ENCODE results near the gene SMCO2.
"Not testable (repeated sequence)": the region's sequence is repeated elsewhere in the genome, so short reads cannot be mapped to it uniquely, and the experiment has no call there.

Gene SMCO2

GRCh38 chr12:27534060-27534764 lies 87.7 kb downstream of the SMCO2 start:
- H3K4me1 ChIP-seq (ENCODE audit: control insufficient read depth in 1 of 2, insufficient read depth in 2 of 2, low read length in 2 of 2), result peaks cover 2 to 15% of the 10 kb centered on the region in 2 donors
- H3K36me3 ChIP-seq (ENCODE audit: control insufficient read depth in 1 of 2, insufficient read depth in 2 of 2, low read length in 2 of 2), result peaks cover 0 to 3% of the 10 kb centered on the region in 2 donors
- no peak overlapping the region for H3K4me3 ChIP-seq (ENCODE audit: low read depth in 1 of 2, low read length in 2 of 2)
- H3K9ac ChIP-seq (ENCODE audit: low read depth in 1 of 2, low read length in 2 of 2), result no peak overlapping the region
- no peaks in the 10 kb centered on the region for H3K27me3 ChIP-seq (ENCODE audit: control insufficient read depth in 1 of 2, insufficient read depth in 2 of 2, low read length in 2 of 2)
- no peaks in the 10 kb centered on the region for H3K9me3 ChIP-seq (ENCODE audit: control insufficient read depth in 1 of 2, low read length in 2 of 2)
- no peak overlapping the region for H3K27ac ChIP-seq (ENCODE audit: low read depth, low read length)

- Histone ChIP-seq H3K36me3 (ENCODE audit: control insufficient read depth in 1 of 2, insufficient read depth in 2 of 2, low read length in 2 of 2) (peaks cover 0 to 3% of the 10 kb centered on the region in 2 donors), H3K9me3 (ENCODE audit: control insufficient read depth in 1 of 2, low read length in 2 of 2) (no peaks in the 10 kb centered on the region), H3K4me3 (ENCODE audit: low read depth in 1 of 2, low read length in 2 of 2) (no peak overlapping the region), H3K27me3 (ENCODE audit: control insufficient read depth in 1 of 2, insufficient read depth in 2 of 2, low read length in 2 of 2) (no peaks in the 10 kb centered on the region), H3K4me1 (ENCODE audit: control insufficient read depth in 1 of 2, insufficient read depth in 2 of 2, low read length in 2 of 2) (peaks cover 2 to 17% of the 10 kb centered on the region in 2 donors), H3K9ac (ENCODE audit: low read depth in 1 of 2, low read length in 2 of 2) (no peak overlapping the region), H3K27ac (ENCODE audit: low read depth, low read length) (no peak overlapping the region)
Observed at GRCh38 chr12:27534765-27535161, 88.2 kb downstream of the SMCO2 start.

GRCh38 chr12:27535318-27535717 lies 88.8 kb downstream of the SMCO2 start:
- no peaks in the 10 kb centered on the region for H3K9me3 ChIP-seq (ENCODE audit: control insufficient read depth in 1 of 2, low read length in 2 of 2)
- no peak overlapping the region for H3K27ac ChIP-seq (ENCODE audit: low read depth, low read length)
- H3K4me3 ChIP-seq (ENCODE audit: low read depth in 1 of 2, low read length in 2 of 2), result no peak overlapping the region
- no peaks in the 10 kb centered on the region for H3K27me3 ChIP-seq (ENCODE audit: control insufficient read depth in 1 of 2, insufficient read depth in 2 of 2, low read length in 2 of 2)
- peaks cover 0 to 3% of the 10 kb centered on the region in 2 donors for H3K36me3 ChIP-seq (ENCODE audit: control insufficient read depth in 1 of 2, insufficient read depth in 2 of 2, low read length in 2 of 2)
- no peak overlapping the region for H3K9ac ChIP-seq (ENCODE audit: low read depth in 1 of 2, low read length in 2 of 2)
- peaks cover 2 to 15% of the 10 kb centered on the region in 2 donors for H3K4me1 ChIP-seq (ENCODE audit: control insufficient read depth in 1 of 2, insufficient read depth in 2 of 2, low read length in 2 of 2)

GRCh38 chr12:27537855-27538675 lies 91.5 kb downstream of the SMCO2 start:
- H3K36me3 ChIP-seq (ENCODE audit: control insufficient read depth in 1 of 2, insufficient read depth in 2 of 2, low read length in 2 of 2), result peaks cover 0 to 3% of the 10 kb centered on the region in 2 donors
- no peak overlapping the region for H3K9ac ChIP-seq (ENCODE audit: low read depth in 1 of 2, low read length in 2 of 2)
- no peak overlapping the region for H3K27ac ChIP-seq (ENCODE audit: low read depth, low read length)
- no peak overlapping the region for H3K4me3 ChIP-seq (ENCODE audit: low read depth in 1 of 2, low read length in 2 of 2)
- H3K27me3 ChIP-seq (ENCODE audit: control insufficient read depth in 1 of 2, insufficient read depth in 2 of 2, low read length in 2 of 2), result no peaks in the 10 kb centered on the region
- H3K9me3 ChIP-seq (ENCODE audit: control insufficient read depth in 1 of 2, low read length in 2 of 2), result no peaks in the 10 kb centered on the region
- peaks cover 2 to 11% of the 10 kb centered on the region in 2 donors for H3K4me1 ChIP-seq (ENCODE audit: control insufficient read depth in 1 of 2, insufficient read depth in 2 of 2, low read length in 2 of 2)

- no peaks in the 10 kb centered on the region for H3K27me3 ChIP-seq (ENCODE audit: control insufficient read depth in 1 of 2, insufficient read depth in 2 of 2, low read length in 2 of 2)
- H3K4me1 ChIP-seq (ENCODE audit: control insufficient read depth in 1 of 2, insufficient read depth in 2 of 2, low read length in 2 of 2), result peaks cover 2 to 11% of the 10 kb centered on the region in 2 donors
- H3K4me3 ChIP-seq (ENCODE audit: low read depth in 1 of 2, low read length in 2 of 2), result no peak overlapping the region
- H3K9ac ChIP-seq (ENCODE audit: low read depth in 1 of 2, low read length in 2 of 2), result no peak overlapping the region
- no peaks in the 10 kb centered on the region for H3K9me3 ChIP-seq (ENCODE audit: control insufficient read depth in 1 of 2, low read length in 2 of 2)
- H3K27ac ChIP-seq (ENCODE audit: low read depth, low read length), result no peak overlapping the region
- H3K36me3 ChIP-seq (ENCODE audit: control insufficient read depth in 1 of 2, insufficient read depth in 2 of 2, low read length in 2 of 2), result peaks cover 0 to 3% of the 10 kb centered on the region in 2 donors
Observed at GRCh38 chr12:27539191-27539631, 92.7 kb downstream of the SMCO2 start.

GRCh38 chr12:27541031-27541719 lies 94.6 kb downstream of the SMCO2 start:
- no peaks in the 10 kb centered on the region for H3K27me3 ChIP-seq (ENCODE audit: control insufficient read depth in 1 of 2, insufficient read depth in 2 of 2, low read length in 2 of 2)
- no peak overlapping the region for H3K9ac ChIP-seq (ENCODE audit: low read depth in 1 of 2, low read length in 2 of 2)
- H3K27ac ChIP-seq (ENCODE audit: low read depth, low read length), result no peak overlapping the region
- H3K36me3 ChIP-seq (ENCODE audit: control insufficient read depth in 1 of 2, insufficient read depth in 2 of 2, low read length in 2 of 2), result no peaks in the 10 kb centered on the region
- no peak overlapping the region for H3K4me3 ChIP-seq (ENCODE audit: low read depth in 1 of 2, low read length in 2 of 2)
- no peaks in the 10 kb centered on the region for H3K9me3 ChIP-seq (ENCODE audit: control insufficient read depth in 1 of 2, low read length in 2 of 2)
- peaks cover 2 to 11% of the 10 kb centered on the region in 2 donors for H3K4me1 ChIP-seq (ENCODE audit: control insufficient read depth in 1 of 2, insufficient read depth in 2 of 2, low read length in 2 of 2)

- H3K9ac ChIP-seq (ENCODE audit: low read depth in 1 of 2, low read length in 2 of 2), result no peak overlapping the region
- H3K36me3 ChIP-seq (ENCODE audit: control insufficient read depth in 1 of 2, insufficient read depth in 2 of 2, low read length in 2 of 2), result no peaks in the 10 kb centered on the region
- peaks cover 2 to 11% of the 10 kb centered on the region in 2 donors for H3K4me1 ChIP-seq (ENCODE audit: control insufficient read depth in 1 of 2, insufficient read depth in 2 of 2, low read length in 2 of 2)
- H3K27ac ChIP-seq (ENCODE audit: low read depth, low read length), result no peak overlapping the region
- H3K4me3 ChIP-seq (ENCODE audit: low read depth in 1 of 2, low read length in 2 of 2), result no peak overlapping the region
- no peaks in the 10 kb centered on the region for H3K27me3 ChIP-seq (ENCODE audit: control insufficient read depth in 1 of 2, insufficient read depth in 2 of 2, low read length in 2 of 2)
- no peaks in the 10 kb centered on the region for H3K9me3 ChIP-seq (ENCODE audit: control insufficient read depth in 1 of 2, low read length in 2 of 2)
Observed at GRCh38 chr12:27542628-27543027, 96.1 kb downstream of the SMCO2 start.

- not testable (repeated sequence) for H3K27ac ChIP-seq (ENCODE audit: low read depth, low read length); H3K36me3 ChIP-seq (ENCODE audit: control insufficient read depth in 1 of 2, insufficient read depth in 2 of 2, low read length in 2 of 2); H3K9me3 ChIP-seq (ENCODE audit: control insufficient read depth in 1 of 2, low read length in 2 of 2); H3K9ac ChIP-seq (ENCODE audit: low read depth in 1 of 2, low read length in 2 of 2); H3K4me3 ChIP-seq (ENCODE audit: low read depth in 1 of 2, low read length in 2 of 2); H3K27me3 ChIP-seq (ENCODE audit: control insufficient read depth in 1 of 2, insufficient read depth in 2 of 2, low read length in 2 of 2)
- peaks cover 8 to 14% of the 10 kb centered on the region in 2 donors for H3K4me1 ChIP-seq (ENCODE audit: control insufficient read depth in 1 of 2, insufficient read depth in 2 of 2, low read length in 2 of 2)
Observed at GRCh38 chr12:27544858-27545257, 98.3 kb downstream of the SMCO2 start.

GRCh38 chr12:27545665-27546064 lies 99.1 kb downstream of the SMCO2 start:
- H3K27me3 ChIP-seq (ENCODE audit: control insufficient read depth in 1 of 2, insufficient read depth in 2 of 2, low read length in 2 of 2), result no peaks in the 10 kb centered on the region
- no peak overlapping the region for H3K27ac ChIP-seq (ENCODE audit: low read depth, low read length)
- no peak overlapping the region for H3K4me3 ChIP-seq (ENCODE audit: low read depth in 1 of 2, low read length in 2 of 2)
- H3K9me3 ChIP-seq (ENCODE audit: control insufficient read depth in 1 of 2, low read length in 2 of 2), result no peaks in the 10 kb centered on the region
- H3K4me1 ChIP-seq (ENCODE audit: control insufficient read depth in 1 of 2, insufficient read depth in 2 of 2, low read length in 2 of 2), result peaks cover 16 to 22% of the 10 kb centered on the region in 2 donors
- H3K9ac ChIP-seq (ENCODE audit: low read depth in 1 of 2, low read length in 2 of 2), result no peak overlapping the region
- no peaks in the 10 kb centered on the region for H3K36me3 ChIP-seq (ENCODE audit: control insufficient read depth in 1 of 2, insufficient read depth in 2 of 2, low read length in 2 of 2)

- H3K9ac ChIP-seq (ENCODE audit: low read depth in 1 of 2, low read length in 2 of 2), result no peak overlapping the region
- no peak overlapping the region for H3K4me3 ChIP-seq (ENCODE audit: low read depth in 1 of 2, low read length in 2 of 2)
- H3K4me1 ChIP-seq (ENCODE audit: control insufficient read depth in 1 of 2, insufficient read depth in 2 of 2, low read length in 2 of 2), result peaks cover 17 to 28% of the 10 kb centered on the region in 2 donors
- no peaks in the 10 kb centered on the region for H3K9me3 ChIP-seq (ENCODE audit: control insufficient read depth in 1 of 2, low read length in 2 of 2)
- no peaks in the 10 kb centered on the region for H3K27me3 ChIP-seq (ENCODE audit: control insufficient read depth in 1 of 2, insufficient read depth in 2 of 2, low read length in 2 of 2)
- H3K36me3 ChIP-seq (ENCODE audit: control insufficient read depth in 1 of 2, insufficient read depth in 2 of 2, low read length in 2 of 2), result no peaks in the 10 kb centered on the region
- no peak overlapping the region for H3K27ac ChIP-seq (ENCODE audit: low read depth, low read length)
Observed at GRCh38 chr12:27547592-27547991, 101.1 kb downstream of the SMCO2 start.

All from duodenal mucosa (tissue), 2 donors.